Ishikawa (cell line): ENCODE measurements around the gene APBB3.

ENCODE experiments used
- CEBPB ChIP-seq: IDR thresholded peaks from 2 replicates; pipeline ENCODE4 v1.6.1; 2012
- CREB1 ChIP-seq: IDR thresholded peaks from 2 replicates; pipeline ENCODE4 v1.6.1; 2012; ENCODE audit warnings: low read depth
- EGR1 ChIP-seq: IDR thresholded peaks from 2 replicates; pipeline ENCODE4 v1.6.1; 2012
- EP300 ChIP-seq: IDR thresholded peaks from 2 replicates; pipeline ENCODE4 v1.6.1; 2012; ENCODE audit warnings: borderline replicate concordance
- FOXM1 ChIP-seq: IDR thresholded peaks from 2 replicates; pipeline ENCODE4 v1.6.1; 2012; ENCODE audit warnings: low read depth, borderline replicate concordance
- MAX ChIP-seq: IDR thresholded peaks from 2 replicates; pipeline ENCODE4 v1.6.1; 2012
- NFIC ChIP-seq: IDR thresholded peaks from 2 replicates; pipeline ENCODE4 v1.6.1; 2012
- RAD21 ChIP-seq: IDR thresholded peaks from 2 replicates; pipeline ENCODE4 v1.6.1; 2012; ENCODE audit warnings: low read depth
- REST ChIP-seq: IDR thresholded peaks from 2 replicates; pipeline ENCODE4 v1.6.1; 2012; ENCODE audit warnings: low read depth, mild to moderate bottlenecking
- TAF1 ChIP-seq: IDR thresholded peaks from 2 replicates; pipeline ENCODE4 v1.6.1; 2012; ENCODE audit warnings: low read depth, mild to moderate bottlenecking
- TCF12 ChIP-seq: IDR thresholded peaks from 2 replicates; pipeline ENCODE4 v1.6.1; 2012; ENCODE audit warnings: low read depth
- TEAD4 ChIP-seq: IDR thresholded peaks from 2 replicates; pipeline ENCODE4 v1.6.1; 2012
- USF1 ChIP-seq: IDR thresholded peaks from 2 replicates; pipeline ENCODE4 v1.6.1; 2012
- YY1 ChIP-seq: IDR thresholded peaks from 2 replicates; pipeline ENCODE4 v1.6.1; 2012; ENCODE audit warnings: low read depth
- ZBTB7A ChIP-seq: IDR thresholded peaks from 2 replicates; pipeline ENCODE4 v1.6.1; 2012; ENCODE audit warnings: low read depth

APBB3 gene

GRCh38 chr5:140588311-140589070 is 24.1 kb upstream of the APBB3 start:
- TF ChIP-seq CREB1 (no peak), MAX (no peak), TAF1 (no peak), NFIC (no peak), TCF12 (no peak), RAD21 (no peak), EP300 (no peak), ZBTB7A (no peak), REST (no peak), USF1 (no peak), YY1 (no peak), CEBPB (no peak), FOXM1 (no peak), TEAD4 (no peak), EGR1 (no peak)

- TF ChIP-seq NFIC (no peak), REST (no peak), FOXM1 (no peak), EP300 (no peak), CREB1 (no peak), EGR1 (no peak), YY1 (no peak), RAD21 (no peak)
Observed at GRCh38 chr5:140587495-140587894, 23.1 kb upstream of the APBB3 start.

GRCh38 chr5:140576776-140577201 is 12.4 kb upstream of the APBB3 start:
- TF ChIP-seq TEAD4, result no peak
- no peak for TF ChIP-seq EP300
- no peak for TF ChIP-seq FOXM1
- no peak for TF ChIP-seq TCF12
- no peak for TF ChIP-seq TAF1
- TF ChIP-seq CEBPB, result no peak

GRCh38 chr5:140575309-140575708 is 10.9 kb upstream of the APBB3 start:
- no peak for TF ChIP-seq CEBPB
- TF ChIP-seq RAD21, result peak; percentile 80

- no peak for TF ChIP-seq NFIC
- TF ChIP-seq ZBTB7A, result no peak
- TF ChIP-seq REST, result no peak
- no peak for TF ChIP-seq CREB1
- TF ChIP-seq EP300, result no peak
- no peak for TF ChIP-seq TEAD4
- TF ChIP-seq CEBPB, result no peak
- no peak for TF ChIP-seq YY1
- no peak for TF ChIP-seq MAX
Observed at GRCh38 chr5:140574165-140574564, 9.8 kb upstream of the APBB3 start.
